C4-2B (cell line): Measurements from ENCODE around the gene ACVR1.

Experiments
- CTCF ChIP-seq: fragments of 450-650 bp; conservative IDR thresholded peaks from 2 replicates; pipeline ENCODE4 v1.5.1; 2017; ENCODE audit warnings: mild to moderate bottlenecking
- ZFX ChIP-seq: fragments of 450-650 bp; IDR thresholded peaks from 2 replicates; pipeline ENCODE4 v1.6.1; 2017

GRCh38 chr2:157746234-157746950 is 129.7 kb downstream of the ACVR1 start:
- TF ChIP-seq CTCF (no peak), ZFX (no peak)
